ACHN (cell line): Measurements from ENCODE around the gene DLG1.

Experiments used
- DNase-seq: peaks from one replicate; pipeline ENCODE4 v3.0.0-alpha.2; 2015
- in situ Hi-C: cut with HindIII; loops from 2 replicates; pipeline ENCODE4 v1.10.0; 2017; ENCODE audit warnings: low sequenced_read_pairs, low pct_ligation_motif_present, low pct_unique_long_range_greater_than_20kb

DLG1 gene

DNA sequence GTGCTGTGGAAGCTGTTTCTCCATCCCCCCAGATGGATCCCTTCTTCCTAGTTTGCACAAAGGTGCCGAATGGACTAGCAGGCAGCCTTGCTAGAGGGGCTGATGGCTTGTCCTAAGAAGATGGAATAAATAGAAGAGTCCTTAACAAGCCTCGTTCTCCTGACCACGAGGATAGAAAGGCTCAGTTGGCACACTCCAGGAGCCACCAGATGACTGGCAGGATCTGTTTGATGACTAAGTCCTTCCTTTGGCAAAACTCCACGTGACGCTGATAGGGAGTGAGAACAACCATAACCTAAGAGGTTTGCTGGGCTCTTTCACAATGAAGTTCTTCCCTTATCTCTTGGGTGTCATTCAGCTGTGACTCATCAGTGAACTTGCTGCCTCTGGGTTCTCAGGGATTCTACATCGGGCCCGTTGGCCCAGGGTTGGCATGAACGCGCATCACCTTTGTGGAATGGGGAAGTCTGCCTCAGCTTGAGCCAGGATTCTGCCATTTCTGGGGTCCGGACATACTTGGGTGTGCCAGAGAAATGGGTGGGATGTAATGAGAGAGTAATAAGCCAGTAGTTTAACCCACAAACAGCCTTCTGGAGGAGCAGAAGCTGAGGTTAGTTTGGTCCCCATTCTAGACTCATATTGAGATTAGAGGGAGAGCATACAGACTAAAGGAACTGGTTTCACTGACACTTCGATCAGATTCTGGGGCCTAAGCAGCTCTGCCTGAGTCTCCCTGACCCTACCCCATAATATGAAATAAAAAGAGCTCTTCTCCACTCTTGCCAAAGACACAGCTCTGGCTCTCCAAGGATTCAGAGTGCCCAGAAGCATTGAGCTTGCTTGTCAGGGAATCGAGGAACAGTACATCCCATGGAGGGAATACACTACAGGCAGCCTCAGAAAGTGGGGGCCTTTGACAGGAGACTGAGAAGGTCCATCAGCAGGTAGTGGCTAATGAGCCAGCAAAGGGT lies 266.8 kb downstream of the DLG1 start:
- peak; percentile 96 for DNase-seq
- in situ Hi-C loops, result no loop called here

DNA sequence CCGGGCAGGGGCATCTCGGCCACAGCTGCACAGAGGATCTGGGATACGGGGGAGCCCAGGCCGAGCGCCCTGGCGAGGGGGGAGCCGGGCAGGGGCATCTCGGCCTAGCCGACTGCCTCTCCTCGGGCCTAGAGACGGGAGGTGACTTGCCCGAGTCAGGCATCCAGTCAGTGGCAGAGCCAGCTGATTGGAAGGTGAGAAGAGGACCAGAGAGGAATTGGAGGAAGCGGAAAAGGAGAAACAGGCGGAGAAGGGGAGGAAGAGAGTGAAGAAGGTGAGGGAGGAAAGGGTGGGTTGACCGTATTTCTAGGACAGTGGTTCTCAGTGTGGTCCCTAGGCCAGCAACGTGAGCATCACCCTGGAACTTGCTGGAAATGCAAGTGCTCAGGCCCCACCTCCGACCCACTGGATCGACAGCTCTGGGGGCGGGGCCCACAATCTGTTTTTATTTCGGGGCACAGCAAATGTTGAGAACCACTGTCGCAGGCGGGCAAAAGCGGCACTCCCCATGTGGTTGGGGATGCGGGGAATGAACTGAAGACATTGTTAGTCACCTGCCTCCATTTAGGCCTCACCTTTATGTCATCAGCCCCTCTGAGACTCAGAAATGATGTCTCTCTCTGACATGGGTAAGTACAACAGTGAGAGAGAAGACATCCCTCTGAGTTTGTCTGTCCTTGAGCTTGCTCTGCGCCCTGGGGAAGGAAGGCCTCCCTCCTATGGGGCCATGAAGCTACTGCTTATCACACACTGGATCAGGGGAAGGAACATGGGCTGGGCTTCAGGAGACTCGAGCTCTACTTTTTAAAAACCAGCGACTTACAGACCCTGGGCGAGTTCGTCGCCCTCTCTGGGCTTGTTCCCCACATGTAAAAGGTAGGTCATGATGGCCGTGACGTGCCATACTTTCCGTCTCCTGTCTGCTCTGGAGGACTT lies 267.8 kb downstream of the DLG1 start:
- DNase-seq, result no peak
- in situ Hi-C loops, result no loop called here

DNA sequence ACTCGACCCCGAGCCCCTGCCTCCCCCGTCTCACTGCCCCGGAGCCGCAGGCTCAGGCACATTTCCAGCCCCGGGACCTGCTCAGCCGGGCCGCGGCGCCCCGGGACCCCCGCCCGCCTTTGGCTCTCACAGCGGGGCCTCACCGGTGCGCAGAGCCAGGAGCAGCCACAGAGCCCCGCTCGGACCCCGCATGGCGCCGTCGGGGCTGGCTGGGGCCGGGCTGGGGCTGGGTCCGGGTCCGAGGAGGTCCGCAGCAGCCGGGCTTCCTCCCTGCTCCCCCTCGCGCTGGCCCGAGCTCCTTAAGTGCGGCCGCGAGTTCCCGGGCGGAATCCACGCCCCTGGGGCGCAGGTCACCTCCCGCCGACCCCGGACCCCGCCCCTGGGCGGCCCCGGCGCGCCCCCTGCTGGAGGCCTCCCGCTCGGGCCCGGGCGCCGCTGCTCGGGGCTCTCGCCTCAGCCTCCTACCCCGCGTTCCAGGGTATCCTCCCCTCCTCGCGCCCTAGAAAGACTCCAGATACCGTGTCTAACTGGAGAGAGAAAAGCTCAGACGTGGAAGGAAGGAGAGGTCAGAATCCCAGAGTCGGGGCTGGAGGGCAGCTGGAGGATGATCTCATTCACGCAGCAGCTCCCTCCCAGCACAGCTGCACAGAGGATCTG lies 268.8 kb downstream of the DLG1 start, which contains the start of gene MELTF:
TSS of gene MELTF (minus strand) at position 307 of the 657 bp plus-strand sequence. CDS start at position 192, 115 bp downstream.
- in situ Hi-C loops, result no loop called here
- DNase-seq, result peak; percentile 75

DNA sequence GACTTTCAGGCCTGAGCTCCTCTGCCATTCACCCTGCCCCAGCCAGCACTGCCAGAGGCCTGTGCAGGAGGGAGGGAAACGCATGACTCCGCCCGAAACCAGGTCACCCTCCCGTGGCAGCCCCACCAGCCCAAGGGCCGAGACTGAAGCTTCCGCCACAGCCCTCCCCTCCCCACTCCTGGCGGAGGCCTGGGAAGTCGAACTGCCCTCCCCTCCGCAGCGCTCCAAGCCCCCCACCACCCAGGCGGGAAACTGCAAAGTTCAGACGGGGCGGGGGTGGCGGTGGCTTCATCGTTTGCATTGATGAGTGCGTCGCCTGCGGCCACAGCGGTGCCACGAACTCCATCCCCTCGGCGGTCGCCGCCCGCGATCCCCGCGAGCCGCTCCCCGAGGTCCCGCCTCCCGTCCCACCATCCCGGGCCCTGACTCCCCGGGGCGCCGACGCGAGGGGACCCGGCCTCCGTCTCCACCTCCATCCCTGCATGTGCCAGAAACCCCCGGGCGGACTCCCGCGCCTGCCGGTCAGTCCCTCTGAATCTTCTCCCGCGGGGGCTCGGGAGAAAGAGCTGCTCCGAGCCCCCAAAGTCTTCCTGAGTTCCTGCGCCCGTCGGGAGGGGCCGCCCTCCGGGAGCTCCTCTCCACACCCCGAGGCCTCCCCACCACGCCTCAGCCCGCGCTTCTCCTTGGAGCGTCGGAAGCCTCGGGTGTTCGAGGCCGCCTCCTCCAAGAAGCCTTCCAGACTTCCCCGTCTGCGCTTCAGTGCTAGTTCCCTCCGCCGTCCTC lies 269.5 kb downstream of the DLG1 start:
- in situ Hi-C loops, result no loop called here
- DNase-seq, result peak; percentile 12

DNA sequence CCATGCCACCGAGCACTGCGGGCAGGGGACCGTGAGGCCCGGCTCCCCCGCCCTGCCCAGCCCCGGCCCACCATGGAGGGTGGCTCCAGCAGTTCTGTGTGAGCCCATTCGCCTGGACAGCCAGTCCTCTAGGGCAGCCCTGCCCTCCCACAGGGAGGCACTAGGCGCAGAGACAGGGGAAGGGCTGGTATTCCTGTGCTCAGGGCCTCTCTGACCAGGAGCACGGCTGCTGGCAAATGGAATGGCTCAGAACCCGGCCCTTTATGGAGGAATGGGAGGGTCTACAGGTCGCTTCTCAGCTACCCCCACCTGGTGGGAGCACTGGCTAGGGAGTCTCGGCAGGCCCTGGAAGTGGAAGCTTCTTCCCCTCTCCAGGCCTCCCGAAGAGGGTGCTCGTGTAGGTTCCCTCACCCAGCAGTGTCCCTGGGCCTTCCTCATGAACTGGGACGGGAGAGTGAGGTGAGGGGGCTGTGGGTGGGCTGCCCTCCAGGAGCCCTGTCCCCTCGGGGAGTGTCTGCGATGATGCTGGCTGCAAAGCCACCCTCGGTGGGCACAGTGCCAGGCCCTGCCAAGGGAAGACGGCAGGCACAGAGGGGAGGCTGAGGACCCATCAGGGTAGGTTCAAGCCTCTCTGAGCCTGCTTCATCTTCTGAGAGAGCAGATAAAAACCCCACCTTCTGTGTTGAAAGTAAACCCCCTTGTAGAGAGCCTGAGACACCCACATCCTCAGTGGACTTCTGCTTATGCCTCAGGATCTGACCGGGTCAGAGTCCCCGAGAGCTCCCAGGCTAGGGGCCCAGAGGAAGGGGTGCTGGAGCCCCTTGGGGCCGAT lies 270.3 kb downstream of the DLG1 start:
- DNase-seq, result no peak
- in situ Hi-C loops, result no loop called here

DNA sequence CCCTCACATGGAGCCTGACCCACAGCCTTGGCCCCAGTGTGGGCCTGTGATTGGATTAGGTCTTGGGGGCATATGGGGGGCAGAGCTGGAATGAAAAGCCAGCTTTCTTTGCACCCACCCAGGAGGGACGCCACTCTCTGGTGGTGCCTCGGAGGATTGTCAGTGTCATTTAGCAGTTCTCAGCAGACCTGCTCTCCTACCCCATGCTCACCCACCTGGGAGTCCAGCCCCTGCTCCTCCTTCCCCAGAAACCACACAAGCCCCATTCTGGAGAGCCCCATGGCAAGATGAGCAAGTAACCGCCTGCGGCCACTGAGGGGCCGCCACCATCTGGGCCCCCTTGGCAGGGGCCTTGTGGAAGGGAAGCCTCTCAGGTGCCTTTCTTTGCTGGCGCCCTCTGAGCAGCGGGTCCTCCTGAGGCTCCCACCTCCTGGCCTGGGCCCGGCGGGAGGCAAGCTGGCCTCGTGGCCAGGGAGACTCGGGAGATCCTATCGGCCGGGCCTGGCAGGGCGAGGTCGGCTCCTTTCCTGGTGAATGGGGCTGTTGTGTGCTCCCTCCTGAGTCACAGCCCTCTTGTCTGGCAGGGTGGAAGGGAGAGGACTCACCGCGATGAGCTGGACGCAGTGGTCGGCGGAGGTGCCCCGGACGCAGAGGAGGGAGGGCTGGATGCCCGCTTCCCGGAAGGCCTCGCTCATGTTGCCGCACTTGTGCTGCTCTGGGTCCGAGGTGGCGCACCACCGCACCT lies 271.1 kb downstream of the DLG1 start:
- DNase-seq, result no peak
- in situ Hi-C loops, result no loop called here

DNA sequence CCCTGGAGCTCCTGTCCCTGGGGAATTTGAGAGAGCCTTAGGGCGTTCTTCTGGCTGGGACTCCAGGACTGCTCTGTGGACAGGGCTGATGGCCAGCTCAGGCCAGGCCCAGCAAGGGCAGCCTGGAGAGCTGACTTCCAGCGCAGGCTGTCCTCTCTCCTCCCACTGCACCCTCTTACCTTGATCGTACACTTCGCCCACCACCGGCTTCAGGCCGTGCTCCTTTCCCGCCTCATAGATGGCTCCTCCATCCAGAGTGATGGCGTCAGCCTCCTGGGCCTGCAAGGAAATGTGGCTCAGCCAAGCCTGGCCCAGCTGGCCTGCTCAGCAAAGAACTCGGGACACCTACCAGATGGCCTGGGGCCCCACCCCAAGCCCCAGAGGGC lies 271.9 kb downstream of the DLG1 start:
- DNase-seq, result no peak
- in situ Hi-C loops, result no loop called here

DNA sequence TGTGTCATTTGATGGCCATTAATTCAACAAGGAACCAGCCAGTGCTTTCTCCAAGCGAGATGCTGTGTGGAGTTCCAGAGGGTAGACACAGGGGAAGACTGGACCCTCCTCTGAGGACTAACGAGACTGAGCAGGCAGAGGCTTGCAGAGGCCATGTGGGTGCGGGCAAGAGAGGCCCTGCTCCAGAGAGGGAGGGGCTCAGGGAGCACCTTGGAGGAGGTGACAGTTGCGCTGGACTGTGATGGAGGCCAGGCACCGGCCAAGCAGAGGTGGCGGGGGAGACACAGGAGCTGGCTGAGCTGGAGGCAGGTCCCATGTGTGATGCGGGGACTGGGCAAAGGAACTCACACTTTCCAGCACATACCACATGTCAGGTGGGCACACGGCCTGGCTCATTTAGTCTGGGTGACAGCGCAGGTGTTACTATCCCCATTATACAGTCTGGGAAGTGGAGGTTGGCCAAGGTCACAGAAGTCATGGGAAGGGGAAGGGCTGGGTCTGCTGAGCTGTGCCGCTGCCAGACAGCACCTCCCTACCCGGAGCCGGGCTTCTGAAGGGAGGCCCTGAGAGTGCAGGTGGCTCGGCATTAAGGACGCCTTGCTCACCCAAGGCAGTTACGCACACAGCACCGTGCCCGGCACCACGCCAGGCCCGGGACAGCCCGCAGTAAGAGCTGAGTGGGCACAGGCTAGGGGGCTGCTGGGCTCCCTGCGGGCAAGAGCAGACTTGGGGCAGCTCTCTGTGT lies 272.5 kb downstream of the DLG1 start:
- in situ Hi-C loops, result no loop called here
- DNase-seq, result no peak

DNA sequence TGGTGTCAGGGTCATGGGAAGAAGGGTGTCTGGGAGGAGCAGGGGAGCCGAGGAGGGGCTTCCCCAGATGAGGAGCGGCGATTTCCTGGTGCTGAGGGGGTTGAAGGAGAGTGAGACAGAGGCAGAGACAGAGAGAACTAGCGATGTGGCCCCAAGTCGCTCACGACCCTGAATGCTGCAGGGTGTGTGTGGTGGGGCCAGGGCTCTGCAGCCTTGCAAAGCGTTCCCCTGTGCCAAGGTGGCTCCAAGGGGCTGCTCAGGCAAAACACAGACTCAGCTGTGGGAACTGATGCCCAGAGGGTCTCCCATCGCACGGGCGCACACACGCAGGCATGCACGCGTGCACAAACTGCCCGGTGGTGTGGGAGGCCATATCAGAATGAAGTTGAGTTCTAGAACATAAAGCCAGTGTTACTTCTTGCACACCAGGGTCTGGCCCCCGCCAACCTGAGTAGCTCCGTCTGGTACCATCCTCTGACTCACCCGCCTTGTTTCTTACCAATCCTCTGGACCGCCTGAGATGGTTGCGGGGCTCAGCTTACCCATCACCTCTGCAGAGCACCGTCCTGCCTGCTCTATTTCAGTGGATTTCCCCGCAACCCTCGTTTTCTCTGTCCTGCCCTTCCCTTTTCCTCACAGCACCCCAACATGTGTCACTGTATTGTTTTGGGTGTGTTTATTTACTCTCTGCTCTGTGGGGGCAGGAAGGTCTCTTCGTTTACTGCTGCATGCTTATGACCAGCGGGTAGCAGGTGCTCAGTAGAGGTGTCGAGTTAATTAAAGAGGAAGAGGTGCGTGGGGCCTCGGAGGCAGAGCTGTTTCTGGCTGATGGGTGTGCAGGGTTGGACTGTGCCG lies 273.3 kb downstream of the DLG1 start:
- DNase-seq, result no peak
- in situ Hi-C loops, result no loop called here

DNA sequence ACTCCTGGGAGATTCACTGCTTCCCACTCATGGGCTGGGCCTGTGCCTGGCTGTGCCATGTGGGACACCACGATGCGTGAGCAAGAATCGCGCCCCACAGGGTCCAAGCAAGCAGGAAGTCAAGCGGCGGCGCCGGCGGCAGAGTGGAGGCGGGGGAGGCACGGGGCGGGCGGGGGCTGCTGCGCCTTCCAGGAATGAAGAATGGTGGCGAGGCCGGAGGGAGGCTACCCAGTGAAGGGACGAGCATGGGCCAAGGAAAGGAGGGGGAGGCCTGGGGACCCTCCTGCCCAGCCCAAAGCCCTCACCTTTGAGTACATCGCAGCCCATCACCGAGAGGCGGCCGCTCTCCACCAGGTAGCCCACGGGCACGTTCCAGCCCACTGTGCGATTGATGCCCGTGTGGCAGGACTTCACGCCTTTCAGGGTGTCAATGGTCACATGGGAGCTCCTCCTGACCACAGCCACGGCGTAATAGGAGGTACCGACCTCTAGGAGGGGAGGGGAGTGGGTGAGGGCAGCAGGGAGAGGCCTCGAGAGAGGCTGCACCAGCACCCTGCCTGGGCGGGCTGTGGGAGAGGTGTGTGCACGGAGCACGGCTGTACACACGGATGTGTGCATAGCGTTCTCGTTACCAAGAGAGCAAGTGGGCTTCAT lies 274.3 kb downstream of the DLG1 start:
- DNase-seq, result no peak
- in situ Hi-C loops, result no loop called here

DNA sequence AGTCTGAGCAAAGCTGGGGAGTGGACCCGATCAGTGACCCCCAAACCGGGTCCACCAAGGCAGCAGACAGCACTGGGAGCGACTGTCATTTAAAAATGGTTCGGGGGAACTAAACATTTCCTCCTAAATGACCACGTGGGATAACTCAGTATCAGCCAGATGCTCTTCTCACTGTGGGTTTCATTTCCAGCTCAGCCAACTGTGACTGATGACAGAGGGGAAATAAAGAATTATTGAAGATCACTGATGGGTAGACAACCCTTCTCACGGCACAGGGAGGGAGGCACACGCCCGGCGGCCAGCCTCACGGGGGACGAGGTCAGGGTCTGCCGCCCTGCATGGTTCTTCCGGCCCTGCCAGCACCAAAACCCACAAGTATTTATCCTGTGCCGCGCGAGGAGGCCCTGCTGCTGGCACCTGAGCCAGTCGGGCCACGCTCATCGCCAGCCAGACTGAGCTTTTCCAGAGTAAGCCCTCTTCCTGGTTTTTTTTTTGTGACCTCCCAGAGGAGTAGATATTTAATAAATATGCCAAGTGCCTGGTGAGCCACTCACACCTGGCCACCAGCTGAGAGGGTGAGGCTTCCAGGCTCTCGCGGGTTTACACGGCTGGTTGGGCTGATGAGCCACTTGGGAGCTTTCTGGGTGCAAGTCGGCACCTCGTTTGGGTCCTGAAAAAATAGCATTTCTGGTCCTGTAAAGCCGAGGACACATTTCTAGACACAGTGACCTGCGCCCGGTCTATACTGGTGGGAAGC lies 275.0 kb downstream of the DLG1 start:
- in situ Hi-C loops, result no loop called here
- peak; percentile 46 for DNase-seq

DNA sequence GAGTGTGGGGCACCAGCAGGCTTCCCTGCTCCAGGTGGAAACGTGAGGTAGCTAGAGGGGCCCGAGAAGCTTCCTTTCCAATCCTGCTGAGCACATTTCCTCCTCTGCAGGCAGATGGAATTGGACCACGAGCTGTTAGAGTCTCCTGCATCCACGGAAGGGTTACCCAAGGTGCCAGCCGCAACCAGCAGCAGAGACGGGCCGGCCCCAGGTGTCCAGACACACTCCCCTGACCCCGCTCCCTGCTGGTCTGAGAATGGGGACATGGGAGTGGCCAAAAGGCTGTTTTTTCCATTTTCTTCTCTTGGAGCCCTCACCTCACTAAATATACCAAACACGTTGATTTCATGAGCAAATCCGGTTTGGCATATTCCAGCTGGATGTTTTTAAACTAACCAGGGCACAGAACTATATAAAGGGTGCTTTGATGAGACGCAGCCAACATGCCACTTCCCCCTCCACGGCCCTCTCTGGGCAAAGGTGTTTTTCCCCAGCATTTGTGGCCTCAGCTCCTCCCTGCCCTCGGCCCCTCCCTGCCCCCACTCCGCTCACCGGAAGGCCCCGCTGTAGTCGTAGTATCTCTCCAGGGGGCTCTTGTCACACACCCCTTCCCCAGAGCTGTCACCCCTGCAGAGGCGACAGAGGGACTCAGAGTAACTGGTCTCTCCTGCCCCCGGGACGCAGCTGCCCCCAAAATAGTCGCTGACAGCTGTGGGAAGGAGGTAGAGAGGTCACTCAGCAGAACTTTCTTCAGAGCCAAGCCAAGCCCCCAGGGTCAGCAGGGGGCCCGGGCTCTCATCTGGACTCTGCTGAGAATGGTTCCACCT lies 275.8 kb downstream of the DLG1 start:
- in situ Hi-C loops, result no loop called here
- DNase-seq, result no peak

DNA sequence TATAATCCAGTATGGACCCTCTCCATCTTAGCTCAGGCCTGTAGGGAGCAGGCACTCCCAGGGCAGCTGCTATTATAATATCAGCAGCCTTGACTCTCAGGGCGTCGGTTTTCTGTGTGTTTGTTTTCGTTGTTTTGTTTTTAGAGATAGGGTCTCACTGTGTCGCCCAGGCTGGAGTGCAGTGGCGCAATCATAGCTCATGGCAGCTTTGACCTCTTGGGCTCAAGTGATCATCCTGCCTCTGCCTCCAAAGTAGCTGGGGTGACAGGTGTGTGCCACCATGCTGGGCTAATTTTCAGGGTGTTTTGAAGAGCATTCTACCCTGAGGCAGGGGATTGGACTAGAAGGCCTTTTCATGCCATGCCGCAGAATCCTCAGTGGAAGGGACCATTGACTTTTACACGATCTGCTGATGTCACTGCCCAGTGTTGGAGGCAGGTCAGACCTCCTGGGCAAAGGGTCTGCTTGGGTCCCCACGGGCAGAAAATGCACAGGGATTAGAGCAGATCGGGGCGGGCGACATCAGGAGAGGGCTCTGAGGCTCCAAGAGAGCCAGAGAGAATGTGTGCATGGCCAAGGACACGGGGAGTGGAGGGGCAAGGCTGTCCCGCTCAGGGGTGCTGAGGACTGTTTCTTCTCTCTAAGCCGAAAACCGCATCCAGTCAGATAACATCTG lies 276.5 kb downstream of the DLG1 start:
- no peak for DNase-seq
- in situ Hi-C loops, result no loop called here
